ENCODE data around the gene MX2. TPM values are rescaled to one million over a fixed set of nuclear protein-coding genes. Genes with fewer than 3 reads are reported as not detected.

Gene MX2
- polyA plus RNA-seq, 1 donor from 2014 or later, result not detected

GRCh38 chr21:41425954-41426675 is 64.3 kb downstream of the MX2 start, which contains the start of gene MX1 (continued):
- TF ChIP-seq REST (IDR thresholded peaks at IDR 0.05; ENCODE audit: borderline replicate concordance) (no peak), RAD21 (conservative IDR thresholded peaks at IDR 0.05) (no peak), MXI1 (conservative IDR thresholded peaks at IDR 0.05; ENCODE audit: poor library complexity, severe bottlenecking) (no peak), EP300 (conservative IDR thresholded peaks at IDR 0.05; ENCODE audit: poor library complexity, severe bottlenecking) (no peak)

- H3K27me3 ChIP-seq (ENCODE audit: insufficient read depth, low read depth, low read length), result peaks cover 27% of the 10 kb centered on the region
- no peaks in the 10 kb centered on the region for H3K36me3 ChIP-seq (ENCODE audit: insufficient read depth, low read length)
- H3F3A ChIP-seq (ENCODE audit: insufficient read depth, low read length, poor library complexity, severe bottlenecking), result no peaks in the 10 kb centered on the region
- no peak overlapping the region for H2AFZ ChIP-seq (ENCODE audit: low read depth, low read length)
- no peaks in the 10 kb centered on the region for H3K9me2 ChIP-seq (ENCODE audit: insufficient read depth, low read length)
- peak overlapping the region; percentile 60 for H3K4me3 ChIP-seq (ENCODE audit: low read length)
- no peak overlapping the region for H3K9ac ChIP-seq (ENCODE audit: low read length)
- H3K27ac ChIP-seq (ENCODE audit: low read length), result no peak overlapping the region
- H3K4me2 ChIP-seq (ENCODE audit: low read length), result no peak overlapping the region
- no peaks in the 10 kb centered on the region for H3K9me3 ChIP-seq (ENCODE audit: low read length)
- H3K79me2 ChIP-seq (replicated peaks; ENCODE audit: insufficient read depth, low read length), result no peaks in the 10 kb centered on the region
- H4K20me1 ChIP-seq (ENCODE audit: insufficient read depth), result no peaks in the 10 kb centered on the region
- no peak for TF ChIP-seq MXI1 (conservative IDR thresholded peaks at IDR 0.05; ENCODE audit: poor library complexity, severe bottlenecking)
- no peak for TF ChIP-seq RAD21 (conservative IDR thresholded peaks at IDR 0.05)
Observed at GRCh38 chr21:41426676-41427404, 65.0 kb downstream of the MX2 start.

- Histone ChIP-seq H3K9ac (ENCODE audit: low read length) (no peak overlapping the region), H3K27ac (ENCODE audit: low read length) (no peak overlapping the region), H3K27me3 (ENCODE audit: insufficient read depth, low read depth, low read length) (peaks cover 27% of the 10 kb centered on the region), H3K79me2 (replicated peaks; ENCODE audit: insufficient read depth, low read length) (no peaks in the 10 kb centered on the region), H3K9me3 (ENCODE audit: low read length) (no peaks in the 10 kb centered on the region), H3F3A (ENCODE audit: insufficient read depth, low read length, poor library complexity, severe bottlenecking) (no peaks in the 10 kb centered on the region), H3K4me2 (ENCODE audit: low read length) (no peak overlapping the region), H3K36me3 (ENCODE audit: insufficient read depth, low read length) (no peaks in the 10 kb centered on the region), H4K20me1 (ENCODE audit: insufficient read depth) (no peaks in the 10 kb centered on the region), H3K4me3 (ENCODE audit: low read length) (no peak overlapping the region), H2AFZ (ENCODE audit: low read depth, low read length) (no peak overlapping the region), H3K9me2 (ENCODE audit: insufficient read depth, low read length) (no peaks in the 10 kb centered on the region)
- TF ChIP-seq MXI1 (conservative IDR thresholded peaks at IDR 0.05; ENCODE audit: poor library complexity, severe bottlenecking), result no peak
Observed at GRCh38 chr21:41427556-41427955, 65.7 kb downstream of the MX2 start.

- no peak overlapping the region for H2AFZ ChIP-seq (ENCODE audit: low read depth, low read length)
- no peaks in the 10 kb centered on the region for H3K36me3 ChIP-seq (ENCODE audit: insufficient read depth, low read length)
- TF ChIP-seq RAD21 (conservative IDR thresholded peaks at IDR 0.05), result no peak
- no peak for TF ChIP-seq EP300 (conservative IDR thresholded peaks at IDR 0.05; ENCODE audit: poor library complexity, severe bottlenecking)
- TF ChIP-seq EZH2 (IDR thresholded peaks at IDR 0.05; ENCODE audit: borderline replicate concordance, insufficient read depth, low read length, poor library complexity, severe bottlenecking), result no peak
- no peak for TF ChIP-seq POLR2AphosphoS5 (IDR thresholded peaks at IDR 0.05)
- H3F3A ChIP-seq (ENCODE audit: insufficient read depth, low read length, poor library complexity, severe bottlenecking), result no peaks in the 10 kb centered on the region
- H3K4me3 ChIP-seq (ENCODE audit: low read length), result no peak overlapping the region
- H3K4me2 ChIP-seq (ENCODE audit: low read length), result no peak overlapping the region
- no peaks in the 10 kb centered on the region for H3K9me3 ChIP-seq (ENCODE audit: low read length)
- H3K9me2 ChIP-seq (ENCODE audit: insufficient read depth, low read length), result no peaks in the 10 kb centered on the region
- no peak overlapping the region for H3K9ac ChIP-seq (ENCODE audit: low read length)
- no peaks in the 10 kb centered on the region for H3K79me2 ChIP-seq (replicated peaks; ENCODE audit: insufficient read depth, low read length)
- no peaks in the 10 kb centered on the region for H4K20me1 ChIP-seq (ENCODE audit: insufficient read depth)
- H3K27ac ChIP-seq (ENCODE audit: low read length), result no peak overlapping the region
- peaks cover 27% of the 10 kb centered on the region for H3K27me3 ChIP-seq (ENCODE audit: insufficient read depth, low read depth, low read length)
Observed at GRCh38 chr21:41428311-41428710, 66.5 kb downstream of the MX2 start.

Data from neural cell (in vitro differentiated cells).